GM18520 (cell line): ENCODE measurements around the gene SCGB1C2.

Source experiments
- ATAC-seq: cut with Tn5 transposase; IDR thresholded peaks from one replicate; pipeline ENCODE4 v1.9.1; 2021; ENCODE audit not compliant: unreplicated experiment

The SCGB1C2 gene

DNA sequence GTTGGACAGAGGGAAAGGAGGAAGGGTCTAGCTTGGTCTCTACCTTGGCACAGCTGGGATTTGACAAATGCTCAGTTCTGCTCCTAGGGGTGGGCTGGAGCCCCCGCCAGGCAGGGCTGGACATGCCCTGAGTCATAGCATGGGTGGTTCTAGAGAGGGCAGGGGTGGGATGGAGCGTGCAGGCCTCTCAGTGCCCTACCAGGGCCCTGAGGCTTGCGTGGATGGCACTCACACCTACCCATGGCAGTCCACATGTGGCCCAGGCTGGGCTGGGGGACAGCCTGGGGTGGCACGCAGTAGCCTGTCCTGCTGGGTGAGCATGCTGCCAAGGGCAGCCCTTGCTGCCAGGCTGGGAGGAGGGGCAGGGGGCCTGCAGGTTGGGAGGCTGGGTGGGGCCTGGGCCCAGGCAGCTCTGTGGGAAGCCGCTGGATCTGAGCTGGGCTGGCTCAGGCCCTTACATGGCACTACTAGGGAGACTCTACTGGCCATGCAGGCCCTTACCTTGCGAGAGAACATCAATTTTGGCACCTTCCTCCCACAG lies 32.8 kb downstream of the SCGB1C2 start:
- no peak for ATAC-seq

DNA sequence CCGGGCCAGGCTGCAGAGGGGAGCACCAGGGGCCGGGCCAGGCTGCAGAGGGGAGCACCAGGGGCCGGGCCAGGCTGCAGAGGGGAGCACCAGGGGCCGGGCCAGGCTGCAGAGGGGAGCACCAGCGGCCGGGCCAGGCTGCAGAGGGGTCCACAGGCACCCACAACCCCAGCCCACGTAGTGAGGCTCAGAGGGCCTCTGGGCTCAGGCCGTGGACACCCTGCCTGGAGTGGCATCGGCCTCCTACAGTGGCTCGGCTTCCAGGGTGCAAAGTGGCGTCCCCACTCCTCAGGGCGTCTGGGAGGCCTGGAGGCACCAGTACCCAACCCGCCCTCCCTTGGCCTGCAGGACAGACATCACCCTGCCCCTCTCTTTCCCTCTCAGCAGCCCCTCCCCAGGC lies 34.5 kb downstream of the SCGB1C2 start:
- no peak for ATAC-seq

GRCh38 chr17:172401-172800 lies 35.0 kb downstream of the SCGB1C2 start:
- ATAC-seq: no peak

DNA sequence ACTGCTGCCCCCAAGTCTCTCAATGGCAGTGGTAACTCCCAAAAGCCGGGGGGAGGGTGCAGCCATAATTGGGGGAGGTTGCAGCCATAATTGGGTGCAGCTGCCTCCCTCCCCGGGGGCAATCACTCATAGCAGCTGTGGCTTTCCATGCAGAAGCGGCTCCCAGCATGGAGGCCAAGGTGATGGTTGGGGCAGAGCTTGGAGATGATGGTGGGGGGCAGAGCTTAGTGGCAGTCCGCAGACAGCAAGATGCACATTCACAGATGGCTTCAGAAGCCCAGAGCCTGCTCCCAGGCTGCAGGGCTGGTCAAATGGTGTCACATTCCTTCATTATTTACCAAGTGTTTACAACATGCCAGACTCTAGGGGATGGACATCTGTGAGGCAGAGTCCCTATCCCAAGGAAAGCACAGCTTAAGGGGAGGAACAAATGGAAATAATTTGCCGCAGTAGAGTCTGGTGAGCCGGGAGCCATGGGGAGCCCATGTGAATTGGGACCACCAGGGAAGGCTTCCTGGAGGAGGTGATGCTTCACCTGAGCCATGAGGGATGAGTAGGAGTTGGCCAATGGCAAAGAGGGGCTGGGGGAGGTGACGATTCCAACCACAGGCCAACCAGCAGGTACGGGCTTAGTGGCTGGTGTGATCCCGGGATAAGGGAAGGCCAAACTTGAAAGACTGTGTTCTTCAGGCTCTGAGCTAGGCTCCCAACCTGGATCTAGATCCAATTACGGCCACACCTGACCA lies 36.0 kb downstream of the SCGB1C2 start:
- no peak for ATAC-seq

- ATAC-seq: no peak
Measured at GRCh38 chr17:177155-177554, 39.8 kb downstream of the SCGB1C2 start.

DNA sequence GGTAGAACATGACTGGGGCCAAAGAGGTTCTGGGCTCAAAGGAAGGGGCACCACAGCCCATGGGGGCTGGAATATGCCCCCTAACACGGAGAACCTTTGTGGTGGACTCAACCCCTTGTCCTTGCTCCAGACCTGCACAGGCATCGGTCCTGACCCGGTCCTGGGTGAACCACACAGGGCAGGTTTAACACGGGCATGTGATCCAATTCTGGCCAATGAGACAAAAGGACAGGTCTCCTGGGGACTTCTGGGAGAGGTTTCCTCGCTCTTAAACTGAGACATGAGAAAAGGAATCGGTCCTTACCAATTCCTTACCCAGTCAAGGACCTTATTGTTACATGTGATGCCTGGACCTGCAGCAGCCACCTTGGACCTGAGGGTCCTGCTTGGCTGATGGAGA lies 40.4 kb downstream of the SCGB1C2 start:
- no peak for ATAC-seq

- ATAC-seq: no peak
Measured at GRCh38 chr17:178292-179065, 41.1 kb downstream of the SCGB1C2 start.

GRCh38 chr17:179066-179432 lies 41.7 kb downstream of the SCGB1C2 start:
- no peak for ATAC-seq

- no peak for ATAC-seq
Measured at GRCh38 chr17:179781-180380, 42.5 kb downstream of the SCGB1C2 start.

DNA sequence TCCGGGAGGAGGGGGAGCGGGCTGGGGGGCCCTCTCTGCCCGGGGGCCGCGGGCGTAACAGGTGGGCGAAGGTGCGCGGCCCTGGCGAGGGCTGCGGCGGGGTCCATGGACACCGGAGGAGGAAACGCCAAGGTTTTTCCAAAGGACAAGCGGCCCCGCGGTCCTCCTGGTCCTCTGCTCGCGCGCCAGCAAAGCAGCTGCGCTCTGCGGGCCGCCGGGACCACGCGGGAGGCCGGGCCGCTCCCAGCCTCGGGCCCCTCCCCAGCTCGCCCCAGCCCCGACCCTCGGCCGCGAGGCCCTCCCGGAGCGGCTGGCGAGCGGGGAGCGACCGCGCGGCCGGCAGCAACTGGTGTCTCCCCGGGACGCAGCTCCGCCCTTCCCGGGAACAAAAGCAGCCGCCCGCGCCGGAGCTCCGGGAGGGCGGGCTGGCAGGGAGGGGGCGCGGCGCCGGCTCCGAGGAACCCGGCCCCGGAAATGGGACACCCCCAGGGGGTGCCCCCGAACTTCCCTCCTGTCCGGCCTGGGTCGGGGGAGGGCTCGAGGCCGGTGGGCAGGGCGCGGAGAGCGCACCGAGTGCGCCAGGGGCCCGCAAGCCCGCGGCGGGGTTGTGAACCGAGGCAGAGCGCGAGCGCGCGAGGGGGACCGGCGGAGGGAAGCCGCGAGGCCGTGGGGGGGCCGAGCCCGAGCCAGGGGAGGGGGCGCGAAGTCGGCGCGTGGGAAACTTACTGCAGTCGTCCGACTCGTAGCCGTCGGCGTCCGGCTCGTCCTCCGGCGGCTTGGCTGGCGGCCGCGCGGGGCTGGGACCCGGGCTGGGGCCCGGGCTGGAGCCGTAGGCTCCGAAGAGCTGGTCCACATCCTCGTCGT lies 43.2 kb downstream of the SCGB1C2 start:
- ATAC-seq: no peak

GRCh38 chr17:181245-182049 lies 44.1 kb downstream of the SCGB1C2 start, which contains the start of gene DOC2B:
Gene DOC2B, minus strand, starts transcription at chr17:181650. Its CDS starts 171 bp downstream, at chr17:181479.
- ATAC-seq: no peak

DNA sequence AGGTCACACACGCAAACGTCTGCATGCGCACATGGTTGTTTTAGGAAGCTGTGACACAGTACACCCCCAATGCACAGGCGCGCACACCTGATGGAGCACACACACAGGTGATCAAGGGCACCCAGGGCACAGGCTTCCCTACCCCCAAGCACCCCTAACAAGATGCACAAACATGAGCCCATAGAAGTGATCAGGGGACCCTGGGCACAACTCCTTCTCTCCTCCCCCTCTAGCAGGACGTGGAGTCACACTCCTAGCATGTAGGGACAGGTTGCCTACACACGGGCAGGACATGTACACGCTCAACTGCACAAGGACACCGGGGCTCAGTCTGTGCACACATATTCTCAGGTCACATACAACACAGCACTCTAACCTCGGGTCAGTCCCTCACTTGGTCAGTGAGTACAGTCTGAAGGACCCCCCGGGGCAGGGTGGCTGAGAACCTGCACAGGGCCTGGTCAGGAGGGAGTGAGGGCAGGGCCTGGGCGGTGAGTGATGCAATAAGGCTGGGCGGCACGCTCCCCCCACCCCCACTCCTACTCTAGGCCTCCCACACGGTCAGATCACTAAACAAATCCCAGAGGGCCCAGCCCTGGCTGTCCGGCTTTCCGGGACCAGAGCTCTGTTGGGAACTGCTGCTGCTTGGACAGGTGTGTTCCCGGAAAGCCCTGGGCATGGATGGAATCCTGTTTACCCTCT lies 44.8 kb downstream of the SCGB1C2 start:
- ATAC-seq: no peak

GRCh38 chr17:183021-183420 lies 45.7 kb downstream of the SCGB1C2 start:
- ATAC-seq: no peak

DNA sequence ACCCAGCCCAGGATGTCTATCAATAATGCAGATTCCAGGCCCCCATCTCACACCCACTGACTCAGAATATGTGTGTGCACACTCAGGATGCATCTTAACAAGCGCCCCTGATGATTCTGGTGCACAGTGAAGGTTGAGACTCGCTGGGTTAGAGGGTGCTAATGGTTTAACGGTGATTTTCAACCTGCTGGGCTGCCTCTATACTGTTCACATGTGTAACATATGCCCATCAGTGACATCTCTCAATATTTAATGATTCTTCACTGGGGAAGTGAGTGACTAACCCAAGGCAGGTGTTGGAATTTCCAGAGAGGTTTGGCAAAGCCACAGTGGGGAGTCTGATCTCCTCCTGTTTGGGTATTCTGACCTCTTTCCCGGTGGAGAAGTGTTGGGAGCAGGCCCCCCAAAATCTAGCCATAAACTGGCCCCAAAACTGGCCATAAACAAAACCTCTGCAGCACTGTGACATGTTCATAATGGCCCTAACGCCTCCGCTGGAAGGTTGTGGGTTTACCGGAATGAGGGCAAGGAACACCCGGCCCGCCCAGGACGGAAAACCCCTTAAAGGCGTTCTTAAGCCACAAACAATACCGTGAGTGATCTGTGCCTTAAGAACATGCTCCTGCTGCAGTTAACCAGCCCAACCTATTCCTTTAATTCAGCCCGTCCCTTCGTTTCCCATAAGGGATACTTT lies 48.2 kb downstream of the SCGB1C2 start:
- ATAC-seq: no peak

DNA sequence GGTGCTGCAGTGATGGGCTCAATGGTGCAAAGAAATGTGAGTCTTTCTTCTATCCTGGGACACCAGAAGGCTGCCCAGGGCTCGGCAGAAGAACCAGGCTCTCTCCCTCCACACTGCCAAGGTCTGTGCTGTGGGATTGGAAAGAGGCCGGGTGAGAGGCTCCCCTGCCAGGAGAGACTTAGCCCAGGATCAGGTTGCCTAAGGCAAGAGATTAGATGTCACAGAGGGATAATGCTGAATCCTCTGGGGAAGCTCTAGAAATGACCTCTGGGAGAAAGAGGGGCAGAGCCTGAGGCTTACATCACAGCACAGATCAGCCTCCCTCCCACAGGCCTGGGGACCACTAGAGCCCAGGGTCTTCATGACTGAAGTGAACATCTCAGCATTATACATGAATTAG lies 49.8 kb downstream of the SCGB1C2 start:
- no peak for ATAC-seq
